ENCODE data around the gene GATA3. TPM values are rescaled to one million over a fixed set of nuclear protein-coding genes. Genes with fewer than 3 reads are reported as not detected.

Gene GATA3
- total and polyA plus RNA-seq, 9 of the 15 experiments (the other 6 are each of a cell fraction or from before 2014, with no cell fraction given): 0.01 to 0.24 (median 0.09) TPM; not detected in 6

- no peak for ATAC-seq
- POLR2A ChIA-PET: no interaction called here
- peaks cover 22 to 43% of the 10 kb centered on the region in 2 experiments; a peak in 4 of 5 replicates for H3K27me3 ChIP-seq (ENCODE audit: control insufficient read depth in 2 of 2, insufficient read depth in 2 of 2, low read length in 2 of 2)
- intact Hi-C loops (cut with micrococcal nuclease) (no loop called here), in situ Hi-C loops (cut with MboI) (no loop called here)
- no peak for DNase-seq (ENCODE audit: extremely low read depth in 1 of 4, low spot score in 3 of 4)
- H3K4me3 ChIP-seq: no peak overlapping the region
- 5% methylated on average over 7 of the region's 7 CpGs for WGBS (ENCODE audit: insufficient coverage, low coverage, missing lambda C conversion rate)
- peaks cover 0 to 3% of the 10 kb centered on the region in 2 experiments; a peak in 1 of 5 replicates for H3K4me1 ChIP-seq (replicated peaks in 1 of 2; ENCODE audit: control insufficient read depth in 2 of 2, insufficient read depth in 2 of 2, low read length in 2 of 2)
- no peaks in the 10 kb centered on the region for H3K9me3 ChIP-seq (replicated peaks; ENCODE audit: control insufficient read depth, insufficient read depth, low read depth, low read length)
- H2AFZ ChIP-seq (ENCODE audit: low read depth, low read length): no peak overlapping the region
- no peak for TF ChIP-seq SRSF9 (IDR thresholded peaks at IDR 0.05; ENCODE audit: borderline replicate concordance, low read depth, low read length)
- TF ChIP-seq ZNF143 (CRISPR knock-in tag; IDR thresholded peaks at IDR 0.05): no peak
- no TSS peak for BruUV-seq (replicated peaks)
- H3K27ac ChIP-seq (ENCODE audit: extremely low read depth, low read depth, low read length): no peak overlapping the region
- FAIRE-seq: no peak
- H3K9me1 ChIP-seq (ENCODE audit: control insufficient read depth, insufficient read depth, low read length): no peaks in the 10 kb centered on the region
- no peak overlapping the region for H3K4me2 ChIP-seq (ENCODE audit: insufficient read depth, low read length)
- H3K9ac ChIP-seq (ENCODE audit: insufficient read depth in 1 of 2, low read depth in 2 of 2, low read length in 2 of 2): no peak overlapping the region
- no peaks in the 10 kb centered on the region for H4K20me1 ChIP-seq (replicated peaks; ENCODE audit: control insufficient read depth, insufficient read depth, low read length)
- no peaks in the 10 kb centered on the region for H3K79me2 ChIP-seq (ENCODE audit: control insufficient read depth, insufficient read depth, low read length)
- H3K36me3 ChIP-seq (ENCODE audit: control insufficient read depth, insufficient read depth, low read length): no peaks in the 10 kb centered on the region
- CTCF ChIA-PET (ENCODE audit: low intra/inter-chr PET ratio): no interaction called here
These were observed 15.1 kb downstream of the GATA3 start for GRCh38 chr10:8069627-8070026.

GRCh38 chr10:8070440-8070839, 16.0 kb downstream of the GATA3 start:
- in situ Hi-C loops (cut with MboI): no loop called here
- DNase-seq (ENCODE audit: extremely low read depth in 1 of 4, low spot score in 3 of 4) (no peak), FAIRE-seq (no peak), ATAC-seq (no peak)
- H3K4me2 ChIP-seq (ENCODE audit: insufficient read depth, low read length): no peak overlapping the region
- BruUV-seq (replicated peaks): no TSS peak
- ChIA-PET CTCF (ENCODE audit: low intra/inter-chr PET ratio) (no interaction called here), POLR2A (no interaction called here)
- 2% methylated on average over 6 of the region's 6 CpGs for WGBS (ENCODE audit: insufficient coverage, low coverage, missing lambda C conversion rate)
- H3K27ac ChIP-seq (ENCODE audit: extremely low read depth, low read depth, low read length): no peak overlapping the region
- H4K20me1 ChIP-seq (replicated peaks; ENCODE audit: control insufficient read depth, insufficient read depth, low read length): no peaks in the 10 kb centered on the region
- peaks cover 26 to 47% of the 10 kb centered on the region in 2 experiments; a peak in 4 of 5 replicates for H3K27me3 ChIP-seq (ENCODE audit: control insufficient read depth in 2 of 2, insufficient read depth in 2 of 2, low read length in 2 of 2)
- TF ChIP-seq POLR2G (IDR thresholded peaks at IDR 0.05; ENCODE audit: low read depth, low read length) (no peak), FOXO4 (CRISPR knock-in tag; IDR thresholded peaks at IDR 0.05) (no peak), MAFK (IDR thresholded peaks at IDR 0.05; ENCODE audit: low read length) (no peak), SAFB (IDR thresholded peaks at IDR 0.05; ENCODE audit: borderline replicate concordance, low read depth, low read length) (no peak), C11orf30 (IDR thresholded peaks at IDR 0.05; ENCODE audit: low read depth) (no peak), NCOA2 (IDR thresholded peaks at IDR 0.05; ENCODE audit: partially characterized antibody in 2 of 2) (no peak), ATF4 (CRISPR knock-in tag; IDR thresholded peaks at IDR 0.05) (no peak), ZNF165 (CRISPR knock-in tag; IDR thresholded peaks at IDR 0.05; ENCODE audit: borderline replicate concordance) (no peak), NEUROD1 (IDR thresholded peaks at IDR 0.05; ENCODE audit: borderline replicate concordance, low read depth, low read length, partially characterized antibody) (no peak)
- H3K4me3 ChIP-seq: no peak overlapping the region
- no peak overlapping the region for H3K9ac ChIP-seq (ENCODE audit: insufficient read depth in 1 of 2, low read depth in 2 of 2, low read length in 2 of 2)
- H3K4me1 ChIP-seq (replicated peaks in 1 of 2; ENCODE audit: control insufficient read depth in 2 of 2, insufficient read depth in 2 of 2, low read length in 2 of 2): peaks cover 0 to 3% of the 10 kb centered on the region in 2 experiments; a peak in 1 of 5 replicates
- no peaks in the 10 kb centered on the region for H3K79me2 ChIP-seq (ENCODE audit: control insufficient read depth, insufficient read depth, low read length)
- no peaks in the 10 kb centered on the region for H3K9me3 ChIP-seq (replicated peaks; ENCODE audit: control insufficient read depth, insufficient read depth, low read depth, low read length)
- H3K36me3 ChIP-seq (ENCODE audit: control insufficient read depth, insufficient read depth, low read length): no peaks in the 10 kb centered on the region
- no peaks in the 10 kb centered on the region for H3K9me1 ChIP-seq (ENCODE audit: control insufficient read depth, insufficient read depth, low read length)
- intact Hi-C loops (cut with micrococcal nuclease): no loop called here
- no peak overlapping the region for H2AFZ ChIP-seq (ENCODE audit: low read depth, low read length)
